ENCODE data around the gene SMOC2. TPM values are rescaled to one million over a fixed set of nuclear protein-coding genes. Genes with fewer than 3 reads are reported as not detected.

The SMOC2 gene
- total and polyA plus RNA-seq, 2 donors (not counting 1 experiment from before 2014, with no cell fraction given): 0.37 TPM; not detected in 1

DNA sequence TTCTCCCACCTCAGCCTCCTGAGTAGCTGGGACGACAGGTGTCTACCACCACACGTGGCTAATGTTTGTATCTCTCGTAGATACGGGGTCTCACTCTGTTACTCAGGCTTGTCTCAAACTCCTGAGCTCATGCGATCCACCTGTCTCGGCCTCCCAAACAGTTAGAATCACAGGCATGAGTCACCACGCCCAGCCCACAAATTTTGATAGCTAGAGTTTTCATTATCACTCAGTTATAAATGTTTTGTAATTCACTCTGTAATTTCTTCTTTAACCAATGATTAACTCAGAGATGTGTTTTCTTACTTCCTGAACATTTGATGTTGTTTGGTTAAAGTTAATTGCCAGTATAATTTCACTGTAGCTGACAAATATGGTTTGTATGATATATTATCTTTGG, 249.3 kb downstream of the SMOC2 start:
- CTCF ChIA-PET: no interaction called here
- TF ChIP-seq EZH2 (IDR thresholded peaks at IDR 0.05; ENCODE audit: borderline replicate concordance, insufficient read depth, low read depth, low read length, poor library complexity, severe bottlenecking): no peak
- TF ChIP-seq, protein P1, sequence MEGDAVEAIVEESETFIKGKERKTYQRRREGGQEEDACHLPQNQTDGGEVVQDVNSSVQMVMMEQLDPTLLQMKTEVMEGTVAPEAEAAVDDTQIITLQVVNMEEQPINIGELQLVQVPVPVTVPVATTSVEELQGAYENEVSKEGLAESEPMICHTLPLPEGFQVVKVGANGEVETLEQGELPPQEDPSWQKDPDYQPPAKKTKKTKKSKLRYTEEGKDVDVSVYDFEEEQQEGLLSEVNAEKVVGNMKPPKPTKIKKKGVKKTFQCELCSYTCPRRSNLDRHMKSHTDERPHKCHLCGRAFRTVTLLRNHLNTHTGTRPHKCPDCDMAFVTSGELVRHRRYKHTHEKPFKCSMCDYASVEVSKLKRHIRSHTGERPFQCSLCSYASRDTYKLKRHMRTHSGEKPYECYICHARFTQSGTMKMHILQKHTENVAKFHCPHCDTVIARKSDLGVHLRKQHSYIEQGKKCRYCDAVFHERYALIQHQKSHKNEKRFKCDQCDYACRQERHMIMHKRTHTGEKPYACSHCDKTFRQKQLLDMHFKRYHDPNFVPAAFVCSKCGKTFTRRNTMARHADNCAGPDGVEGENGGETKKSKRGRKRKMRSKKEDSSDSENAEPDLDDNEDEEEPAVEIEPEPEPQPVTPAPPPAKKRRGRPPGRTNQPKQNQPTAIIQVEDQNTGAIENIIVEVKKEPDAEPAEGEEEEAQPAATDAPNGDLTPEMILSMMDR (IDR thresholded peaks at IDR 0.05): no peak
- DNase-seq (no peak), ATAC-seq (ENCODE audit: low read depth) (no peak)
- no peaks in the 10 kb centered on the region for H3K4me1 ChIP-seq (ENCODE audit: control insufficient read depth in 2 of 2, insufficient read depth in 2 of 2, low read length in 2 of 2)
- H3K36me3 ChIP-seq (replicated peaks in 1 of 2; ENCODE audit: control extremely low read depth in 1 of 2, control insufficient read depth in 1 of 2, extremely low read depth in 1 of 2, insufficient read depth in 2 of 2, low read length in 1 of 2): no peaks in the 10 kb centered on the region
- WGBS (ENCODE audit: insufficient coverage): 89% methylated on average over 4 of the region's 7 CpGs
- H2AFZ ChIP-seq (ENCODE audit: insufficient read depth, low read depth, low read length, poor library complexity, severe bottlenecking): no peak overlapping the region
- Mint-ChIP-seq H3K4me3 (no peak overlapping the region), H3K27ac (no peak overlapping the region), H3K4me1 (no peaks in the 10 kb centered on the region), H3K27me3 (no peaks in the 10 kb centered on the region), H3K9me3 (ENCODE audit: insufficient read depth) (peaks cover 2% of the 10 kb centered on the region)
- intact Hi-C loops (cut with micrococcal nuclease): no loop called here
- no peak overlapping the region for H3K4me3 ChIP-seq (ENCODE audit: control extremely low read depth in 1 of 5, extremely low read depth in 1 of 5, insufficient read depth in 1 of 5, low read depth in 2 of 5, low read length in 4 of 5)
- no peaks in the 10 kb centered on the region for H4K20me1 ChIP-seq (ENCODE audit: control insufficient read depth, insufficient read depth, low read length, poor library complexity, severe bottlenecking)
- no peak overlapping the region for H3K27ac ChIP-seq (ENCODE audit: low read length in 2 of 2)
- POLR2A ChIA-PET: no interaction called here
- peaks cover 0 to 7% (median 0%) of the 10 kb centered on the region in 3 donors for H3K9me3 ChIP-seq (ENCODE audit: control extremely low read depth in 1 of 3, control insufficient read depth in 2 of 3, insufficient read depth in 1 of 3, low read length in 2 of 3)
- no peaks in the 10 kb centered on the region for H3K79me2 ChIP-seq (ENCODE audit: control insufficient read depth, insufficient read depth, low read length)
- no peak overlapping the region for H3K9ac ChIP-seq (ENCODE audit: low read length)
- no peak overlapping the region for H3K4me2 ChIP-seq (replicated peaks; ENCODE audit: low read depth, low read length, poor library complexity, severe bottlenecking)
- H3K27me3 ChIP-seq (replicated peaks in 1 of 4; ENCODE audit: control extremely low read depth in 1 of 4, control insufficient read depth in 3 of 4, insufficient read depth in 4 of 4, low read length in 3 of 4): no peaks in the 10 kb centered on the region

- Histone ChIP-seq H3K4me2 (replicated peaks; ENCODE audit: low read depth, low read length, poor library complexity, severe bottlenecking) (no peak overlapping the region), H3K27ac (ENCODE audit: low read length in 2 of 2) (no peak overlapping the region), H3K9me3 (ENCODE audit: control extremely low read depth in 1 of 3, control insufficient read depth in 2 of 3, insufficient read depth in 1 of 3, low read length in 2 of 3) (peaks cover 0 to 2% (median 0%) of the 10 kb centered on the region in 3 donors), H3K4me1 (ENCODE audit: control insufficient read depth in 2 of 2, insufficient read depth in 2 of 2, low read length in 2 of 2) (no peaks in the 10 kb centered on the region), H2AFZ (ENCODE audit: insufficient read depth, low read depth, low read length, poor library complexity, severe bottlenecking) (no peak overlapping the region), H3K27me3 (replicated peaks in 1 of 4; ENCODE audit: control extremely low read depth in 1 of 4, control insufficient read depth in 3 of 4, insufficient read depth in 4 of 4, low read length in 3 of 4) (no peaks in the 10 kb centered on the region), H3K9ac (ENCODE audit: low read length) (no peak overlapping the region), H3K36me3 (replicated peaks in 1 of 2; ENCODE audit: control extremely low read depth in 1 of 2, control insufficient read depth in 1 of 2, extremely low read depth in 1 of 2, insufficient read depth in 2 of 2, low read length in 1 of 2) (no peaks in the 10 kb centered on the region), H4K20me1 (ENCODE audit: control insufficient read depth, insufficient read depth, low read length, poor library complexity, severe bottlenecking) (no peaks in the 10 kb centered on the region), H3K79me2 (ENCODE audit: control insufficient read depth, insufficient read depth, low read length) (no peaks in the 10 kb centered on the region), H3K4me3 (ENCODE audit: control extremely low read depth in 1 of 5, extremely low read depth in 1 of 5, insufficient read depth in 1 of 5, low read depth in 2 of 5, low read length in 4 of 5) (no peak overlapping the region)
- intact Hi-C loops (cut with micrococcal nuclease): no loop called here
- Mint-ChIP-seq H3K27me3 (no peaks in the 10 kb centered on the region), H3K9me3 (ENCODE audit: insufficient read depth) (peaks cover 2% of the 10 kb centered on the region), H3K27ac (no peak overlapping the region), H3K4me3 (no peak overlapping the region), H3K4me1 (no peaks in the 10 kb centered on the region)
- TF ChIP-seq, protein P1 (IDR thresholded peaks at IDR 0.05): no peak
- TF ChIP-seq EZH2 (IDR thresholded peaks at IDR 0.05; ENCODE audit: borderline replicate concordance, insufficient read depth, low read depth, low read length, poor library complexity, severe bottlenecking): no peak
- ATAC-seq (ENCODE audit: low read depth) (no peak), DNase-seq (no peak)
- CTCF ChIA-PET: no interaction called here
- POLR2A ChIA-PET: no interaction called here
- 83% methylated on average over 7 of the region's 7 CpGs for WGBS (ENCODE audit: insufficient coverage)
These were observed 250.8 kb downstream of the SMOC2 start for GRCh38 chr6:168691774-168692173.

Measured in B cell (primary cell).